Hepatocyte (in vitro differentiated cells): ENCODE measurements around the gene HCN2.

ENCODE experiments used
- EZH2 ChIP-seq: fragments of 200-600 bp; sonication (generic); IDR thresholded peaks from 2 replicates; pipeline ENCODE4 v1.6.1; 2016; ENCODE audit warnings: antibody characterized with exemption, mild to moderate bottlenecking, borderline replicate concordance
- EZH2phosphoT487 ChIP-seq: fragments of 200-600 bp; sonication (generic); IDR thresholded peaks from one replicate; pipeline ENCODE4 v1.6.1; 2018; ENCODE audit warnings: antibody characterized with exemption, mild to moderate bottlenecking, low read depth, moderate library complexity; ENCODE audit not compliant: unreplicated experiment, severe bottlenecking
- TF ChIP-seq, protein P1 (sequence below): fragments of 200-600 bp; sonication (generic); IDR thresholded peaks from 2 replicates; pipeline ENCODE4 v1.5.1; 2016; ENCODE audit warnings: antibody characterized with exemption, mild to moderate bottlenecking; ENCODE audit not compliant: poor library complexity

DNA sequence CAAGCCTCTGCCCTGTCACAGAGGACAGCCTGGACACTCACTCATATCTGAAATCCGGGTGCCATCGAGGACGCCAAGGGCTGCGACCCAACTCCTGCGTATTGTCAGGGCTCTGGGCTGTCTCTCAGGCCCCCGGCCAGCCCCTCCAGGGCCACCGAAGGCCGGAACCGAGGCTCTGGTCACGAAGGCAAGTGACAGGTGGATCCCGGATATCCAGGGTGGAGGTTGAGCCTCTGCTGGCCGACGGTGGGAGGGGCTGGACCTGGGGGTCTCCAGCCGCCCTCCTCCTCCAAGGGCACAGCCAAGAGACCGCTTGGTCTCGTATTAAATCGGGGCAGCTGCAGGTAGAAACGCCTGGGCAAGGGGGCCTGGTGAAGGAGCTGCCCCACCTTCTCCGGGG lies 67.9 kb downstream of the HCN2 start:
- TF ChIP-seq, protein P1, sequence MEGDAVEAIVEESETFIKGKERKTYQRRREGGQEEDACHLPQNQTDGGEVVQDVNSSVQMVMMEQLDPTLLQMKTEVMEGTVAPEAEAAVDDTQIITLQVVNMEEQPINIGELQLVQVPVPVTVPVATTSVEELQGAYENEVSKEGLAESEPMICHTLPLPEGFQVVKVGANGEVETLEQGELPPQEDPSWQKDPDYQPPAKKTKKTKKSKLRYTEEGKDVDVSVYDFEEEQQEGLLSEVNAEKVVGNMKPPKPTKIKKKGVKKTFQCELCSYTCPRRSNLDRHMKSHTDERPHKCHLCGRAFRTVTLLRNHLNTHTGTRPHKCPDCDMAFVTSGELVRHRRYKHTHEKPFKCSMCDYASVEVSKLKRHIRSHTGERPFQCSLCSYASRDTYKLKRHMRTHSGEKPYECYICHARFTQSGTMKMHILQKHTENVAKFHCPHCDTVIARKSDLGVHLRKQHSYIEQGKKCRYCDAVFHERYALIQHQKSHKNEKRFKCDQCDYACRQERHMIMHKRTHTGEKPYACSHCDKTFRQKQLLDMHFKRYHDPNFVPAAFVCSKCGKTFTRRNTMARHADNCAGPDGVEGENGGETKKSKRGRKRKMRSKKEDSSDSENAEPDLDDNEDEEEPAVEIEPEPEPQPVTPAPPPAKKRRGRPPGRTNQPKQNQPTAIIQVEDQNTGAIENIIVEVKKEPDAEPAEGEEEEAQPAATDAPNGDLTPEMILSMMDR: no peak
- TF ChIP-seq EZH2 (no peak), EZH2phosphoT487 (no peak)
